ENCODE measurements around the gene MDP1.
A peak's percentile ranks its signal among the peaks of the same experiment; 100 is the strongest.

The MDP1 gene

GRCh38 chr14:24197056-24197450 lies 18.8 kb downstream of the MDP1 start:
- DNase-seq: no peak

- DNase-seq: peak; percentile 34
Measured at GRCh38 chr14:24196071-24197055, 19.5 kb downstream of the MDP1 start.

GRCh38 chr14:24195186-24196070 lies 20.4 kb downstream of the MDP1 start, which contains the start of gene TM9SF1:
Gene TM9SF1 (minus strand): TSS chr14:24195441. CDS start chr14:24195019, 422 bp downstream.
- DNase-seq: peak; percentile 92

- DNase-seq: no peak
Measured at GRCh38 chr14:24194873-24195185, 21.0 kb downstream of the MDP1 start.

- no peak for DNase-seq
Measured at GRCh38 chr14:24194186-24194872, 21.5 kb downstream of the MDP1 start.

GRCh38 chr14:24192933-24193332 lies 22.9 kb downstream of the MDP1 start:
- no peak for DNase-seq

- no peak for DNase-seq
Measured at GRCh38 chr14:24190416-24190815, 25.4 kb downstream of the MDP1 start.

GRCh38 chr14:24189460-24189859 lies 26.4 kb downstream of the MDP1 start:
- DNase-seq: no peak

- no peak for DNase-seq
Measured at GRCh38 chr14:24189059-24189375, 26.8 kb downstream of the MDP1 start.

- peak; percentile 97 for DNase-seq
Measured at GRCh38 chr14:24188251-24189058, 27.4 kb downstream of the MDP1 start, which contains the start of gene IPO4. Gene IPO4 (minus strand): TSS chr14:24188816. CDS start chr14:24188787, 29 bp downstream.

GRCh38 chr14:24187539-24187915 lies 28.3 kb downstream of the MDP1 start:
- DNase-seq: no peak

GRCh38 chr14:24186831-24187538 lies 28.9 kb downstream of the MDP1 start:
- no peak for DNase-seq

- DNase-seq: no peak
Measured at GRCh38 chr14:24185741-24186140, 30.1 kb downstream of the MDP1 start.

- DNase-seq: no peak
Measured at GRCh38 chr14:24185026-24185425, 30.8 kb downstream of the MDP1 start.

- DNase-seq: no peak
Measured at GRCh38 chr14:24184104-24184970, 31.5 kb downstream of the MDP1 start.

GRCh38 chr14:24183014-24183481 lies 32.8 kb downstream of the MDP1 start:
- DNase-seq: no peak

GRCh38 chr14:24182110-24182882 lies 33.6 kb downstream of the MDP1 start:
- no peak for DNase-seq

GRCh38 chr14:24181371-24182077 lies 34.3 kb downstream of the MDP1 start:
- no peak for DNase-seq
